ACHN (cell line): ENCODE data around the gene DLL3.

Experiments used
- DNase-seq: peaks from one replicate; pipeline ENCODE4 v3.0.0-alpha.2; 2015
- in situ Hi-C: cut with HindIII; loops from 2 replicates; pipeline ENCODE4 v1.10.0; 2017; ENCODE audit warnings: low sequenced_read_pairs, low pct_ligation_motif_present, low pct_unique_long_range_greater_than_20kb

DLL3 gene

GRCh38 chr19:39480337-39481228 lies 18.2 kb upstream of the DLL3 start, which contains the start of gene TIMM50:
TSS of gene TIMM50 (plus strand) at chr19:39480838. CDS start at chr19:39480854, 16 bp downstream.
- peak; percentile 93 for DNase-seq
- in situ Hi-C loops: no loop called here

GRCh38 chr19:39481229-39481545 lies 17.6 kb upstream of the DLL3 start:
- in situ Hi-C loops: no loop called here
- no peak for DNase-seq

- DNase-seq: no peak
- in situ Hi-C loops: no loop called here
Observed at GRCh38 chr19:39481676-39482075, 17.1 kb upstream of the DLL3 start.

- in situ Hi-C loops: no loop called here
- DNase-seq: no peak
Observed at GRCh38 chr19:39483141-39483540, 15.6 kb upstream of the DLL3 start.

- in situ Hi-C loops: no loop called here
- DNase-seq: no peak
Observed at GRCh38 chr19:39489756-39490155, 9.0 kb upstream of the DLL3 start.

- no peak for DNase-seq
- in situ Hi-C loops: no loop called here
Observed at GRCh38 chr19:39492225-39492624, 6.5 kb upstream of the DLL3 start.

GRCh38 chr19:39492788-39493187 lies 6.0 kb upstream of the DLL3 start:
- no peak for DNase-seq
- in situ Hi-C loops: no loop called here

- in situ Hi-C loops: no loop called here
- DNase-seq: no peak
Observed at GRCh38 chr19:39494661-39495060, 4.1 kb upstream of the DLL3 start.

GRCh38 chr19:39496063-39496462 lies 2.7 kb upstream of the DLL3 start:
- in situ Hi-C loops: no loop called here
- DNase-seq: no peak

- in situ Hi-C loops: no loop called here
- DNase-seq: no peak
Observed at GRCh38 chr19:39497701-39497995, 1.1 kb upstream of the DLL3 start.

GRCh38 chr19:39497996-39498797 lies 550 bp upstream of the DLL3 start:
- in situ Hi-C loops: no loop called here
- peak; percentile 46 for DNase-seq

GRCh38 chr19:39499932-39500331 lies 1.2 kb downstream of the DLL3 start:
- in situ Hi-C loops: no loop called here
- DNase-seq: no peak

GRCh38 chr19:39500543-39500942 lies 1.8 kb downstream of the DLL3 start:
- in situ Hi-C loops: no loop called here
- DNase-seq: no peak

- no peak for DNase-seq
- in situ Hi-C loops: no loop called here
Observed at GRCh38 chr19:39501340-39501739, 2.6 kb downstream of the DLL3 start.

GRCh38 chr19:39502640-39503417 lies 4.1 kb downstream of the DLL3 start:
- DNase-seq: no peak
- in situ Hi-C loops: no loop called here

- in situ Hi-C loops: no loop called here
Observed at GRCh38 chr19:39506598-39506943, 7.8 kb downstream of the DLL3 start.

GRCh38 chr19:39506944-39507714 lies 8.4 kb downstream of the DLL3 start:
- in situ Hi-C loops: no loop called here
- peak; percentile 70 for DNase-seq

More at GRCh38 chr19:39506598-39506943, 7.8 kb downstream of the DLL3 start:
- no peak for DNase-seq

- DNase-seq: no peak
- in situ Hi-C loops: no loop called here
Observed at GRCh38 chr19:39507715-39508364, 9.1 kb downstream of the DLL3 start.
